ENCODE measurements around the gene DHH.

DHH gene

DNA sequence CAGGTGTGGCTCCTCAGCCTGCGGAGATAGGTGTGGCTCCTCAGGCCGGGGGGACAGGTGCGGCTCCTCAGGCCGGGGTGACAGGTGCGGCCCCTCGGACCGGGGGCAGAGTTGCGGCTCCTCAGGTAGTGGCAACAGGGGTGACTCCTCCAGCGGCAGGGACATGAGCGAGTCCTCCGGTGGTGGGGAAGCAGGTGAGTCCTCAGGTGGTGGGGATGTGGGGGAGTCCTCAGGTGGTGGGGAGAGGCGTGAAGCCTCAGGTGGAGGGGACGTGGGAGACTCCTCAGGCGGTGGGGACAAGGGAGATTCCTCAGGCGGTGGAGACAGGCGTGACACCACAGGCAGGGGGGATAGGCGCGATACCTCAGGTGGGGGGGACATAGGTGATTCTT is 43.2 kb downstream of the DHH start:
- no peak for DNase-seq (ENCODE audit: low read depth in 2 of 2)

DNA sequence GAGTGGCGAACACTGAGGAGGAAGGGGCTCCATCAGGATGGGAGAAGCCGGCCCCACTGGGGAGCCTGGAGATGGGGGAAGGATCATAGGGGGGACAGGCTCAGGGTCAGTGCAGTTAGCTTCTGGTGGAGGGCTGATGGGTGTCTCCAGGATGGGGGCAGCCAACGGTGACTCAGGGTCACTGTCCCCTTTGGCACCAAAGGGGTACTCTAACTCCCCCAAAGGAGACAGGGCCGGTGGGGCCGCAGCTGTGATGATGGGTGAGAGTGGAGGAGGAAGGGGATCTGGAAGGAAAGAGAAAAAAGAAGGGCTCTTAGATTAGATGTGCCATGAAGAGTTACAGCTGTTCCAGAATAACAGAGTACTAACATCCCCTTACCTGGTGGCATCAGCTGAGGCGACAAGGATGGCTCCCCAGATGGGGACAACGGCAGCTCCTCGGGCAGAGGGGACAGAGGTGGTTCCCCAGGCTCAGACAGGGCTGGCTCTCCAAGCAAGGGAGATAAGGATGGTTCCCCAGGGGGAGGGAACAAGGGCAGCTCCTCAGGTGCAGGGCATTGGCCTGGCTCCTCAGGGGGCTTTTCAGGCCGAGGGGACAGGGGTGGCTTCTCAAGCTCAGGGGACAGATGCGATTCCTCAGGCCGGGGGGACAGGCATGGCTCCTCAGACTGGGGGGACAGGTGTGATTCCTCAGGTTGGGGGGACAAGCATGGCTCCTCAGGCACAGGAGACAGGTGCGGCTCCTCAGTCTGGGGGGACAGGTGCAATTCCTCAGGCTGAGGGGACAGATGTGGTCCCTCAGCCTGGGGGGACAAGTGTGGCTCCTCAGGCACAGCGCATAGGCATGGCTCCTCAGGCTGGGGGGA is 43.9 kb downstream of the DHH start:
- DNase-seq (ENCODE audit: low read depth in 2 of 2), result no peak

DNA sequence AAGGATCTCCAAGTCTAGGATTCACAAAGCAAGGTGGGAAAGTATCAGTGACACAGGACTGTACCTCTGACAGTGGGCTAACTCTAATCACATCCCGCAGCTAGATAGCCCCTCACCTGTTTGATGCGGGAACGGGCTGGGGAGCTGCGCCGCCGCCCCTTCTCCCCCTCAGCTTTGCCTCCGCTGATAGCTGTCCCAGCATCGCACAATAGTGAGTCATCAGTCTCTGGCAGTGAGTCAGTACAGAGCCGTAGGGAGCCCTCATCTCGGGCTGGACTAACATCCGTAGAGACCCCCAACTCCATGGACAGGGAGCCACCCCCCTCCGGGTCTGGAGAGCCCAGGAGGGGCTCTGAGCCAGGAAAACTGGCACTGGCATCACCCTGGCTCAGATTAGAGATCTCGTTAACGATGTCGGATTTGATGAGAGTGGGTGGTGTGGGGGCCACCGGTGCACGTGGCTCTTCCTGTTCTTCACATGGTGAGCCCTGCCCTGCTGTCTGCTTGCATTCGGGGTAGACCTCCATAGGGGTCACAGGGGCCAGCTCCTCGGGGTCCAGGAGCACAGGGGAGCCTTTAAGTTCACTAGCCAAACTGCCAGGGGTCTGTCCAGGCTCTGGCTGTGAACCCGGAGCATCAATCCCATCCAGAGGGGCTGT is 44.9 kb downstream of the DHH start:
- DNase-seq (ENCODE audit: low read depth in 2 of 2), result no peak

DNA sequence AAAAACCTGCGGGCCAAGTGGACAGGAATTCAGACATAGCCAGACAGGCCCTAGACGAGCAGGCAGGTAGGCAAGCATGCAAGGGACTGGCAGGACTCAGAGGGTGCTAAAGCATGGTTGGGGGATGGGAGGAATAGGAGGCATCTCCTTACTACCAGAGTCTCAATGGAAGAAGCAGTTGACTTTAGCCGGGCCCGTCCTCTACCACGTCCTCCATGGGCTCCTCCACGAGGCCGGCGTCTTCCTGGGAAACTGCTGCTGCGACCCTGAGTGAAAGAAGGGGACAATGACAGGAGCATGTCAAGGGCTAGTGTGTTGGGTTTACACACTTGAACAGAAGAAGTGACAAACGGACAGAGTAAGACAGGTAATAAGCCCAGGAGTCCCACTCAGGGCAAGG is 45.6 kb downstream of the DHH start:
- DNase-seq (ENCODE audit: low read depth in 2 of 2), result no peak

DNA sequence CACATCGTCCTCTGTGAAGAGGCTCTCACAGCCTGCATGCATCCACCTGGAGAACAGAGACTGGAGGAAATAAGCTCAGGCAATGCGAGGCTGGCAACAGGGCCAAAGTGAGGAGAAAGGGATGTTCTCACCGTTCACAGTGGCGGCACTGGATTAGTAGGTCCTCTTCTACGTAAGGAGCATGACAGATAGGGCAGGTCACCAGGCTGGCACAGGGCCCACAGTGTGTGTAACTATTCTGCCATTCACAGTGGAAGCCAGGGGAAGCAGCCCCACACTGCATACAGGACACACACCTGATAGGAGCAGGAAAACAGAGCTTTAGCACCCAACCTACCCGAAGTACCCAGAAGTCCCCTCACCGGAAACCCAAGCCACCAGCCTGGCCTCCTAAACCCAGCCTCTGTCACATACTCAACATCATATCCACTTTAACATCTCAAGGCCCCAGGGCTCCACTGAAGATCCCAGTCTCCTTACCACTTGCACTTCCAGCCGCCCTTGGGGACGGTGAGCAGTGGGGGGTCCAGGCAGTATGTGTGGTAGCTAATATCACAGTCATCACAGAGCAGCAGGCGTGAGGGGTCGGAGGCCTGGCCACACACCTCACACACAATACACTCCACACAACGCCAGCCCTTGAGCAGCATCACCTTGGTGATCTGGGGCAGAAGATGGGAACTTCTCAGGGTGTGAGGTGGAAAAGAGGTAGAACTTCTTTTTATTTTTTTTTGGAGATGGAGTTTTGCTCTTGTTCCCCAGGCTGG is 48.3 kb downstream of the DHH start:
- no peak for DNase-seq (ENCODE audit: low read depth in 2 of 2)

DNA sequence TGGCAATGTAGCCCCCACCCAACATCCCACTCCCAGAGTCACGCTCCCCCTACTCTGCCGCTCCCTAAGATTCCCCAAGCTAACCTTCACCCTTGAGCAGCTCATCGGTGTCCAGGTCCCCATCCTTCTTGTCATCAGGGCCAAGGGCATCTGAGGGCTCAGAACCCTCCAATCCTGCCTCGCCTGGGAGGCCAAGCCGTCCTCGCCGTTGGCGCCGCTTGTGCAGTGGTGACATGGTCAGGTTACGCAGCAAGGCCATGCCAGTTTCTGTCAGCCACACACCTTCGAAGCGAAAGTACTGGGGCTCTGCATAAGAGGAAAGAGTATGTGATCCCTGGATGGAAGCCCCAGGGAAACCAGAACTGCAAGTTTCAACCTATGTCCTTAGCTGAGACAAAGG is 49.9 kb downstream of the DHH start:
- DNase-seq (ENCODE audit: low read depth in 2 of 2), result no peak

DNA sequence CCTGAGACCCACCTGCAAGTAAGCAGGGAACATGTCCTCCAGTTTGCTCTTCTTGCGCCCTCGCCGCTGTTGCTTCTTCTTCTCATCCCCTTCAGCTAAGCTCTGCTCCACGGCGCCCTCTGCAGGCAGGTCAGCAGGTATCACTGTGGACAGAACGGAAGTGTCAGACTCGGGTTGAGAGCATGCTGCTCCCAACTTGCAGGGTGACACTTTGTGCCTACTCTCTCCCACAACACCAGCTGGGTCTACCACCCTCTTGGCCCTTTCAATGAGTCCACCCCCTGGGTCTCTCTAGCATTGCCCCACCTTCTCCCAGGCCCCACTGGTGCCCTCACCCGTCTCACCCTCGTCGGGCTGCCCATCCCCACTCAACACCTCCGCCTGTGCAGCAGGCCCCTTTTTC is 50.7 kb downstream of the DHH start:
- peak; percentile 55 to 57 for DNase-seq (ENCODE audit: low read depth in 2 of 2)

DNA sequence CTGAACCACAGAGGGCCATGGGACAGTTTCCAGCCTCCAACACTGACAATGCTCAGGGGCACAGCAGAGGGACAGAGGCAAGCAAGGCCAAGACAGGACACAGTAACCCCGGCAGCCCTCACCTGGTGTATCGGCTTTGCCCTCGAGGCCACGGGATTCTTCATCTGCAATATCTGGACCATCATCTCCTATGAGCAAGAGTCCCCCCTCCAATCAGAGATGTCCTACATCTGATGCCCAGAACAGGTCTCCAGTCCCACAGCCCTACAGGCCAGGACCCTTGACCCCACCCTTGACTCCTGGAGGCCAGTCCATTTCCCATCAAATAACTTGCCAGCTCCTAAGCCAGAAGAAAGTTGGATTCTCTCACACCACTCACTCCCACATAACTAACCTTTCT is 51.4 kb downstream of the DHH start:
- no peak for DNase-seq (ENCODE audit: low read depth in 2 of 2)

DNA sequence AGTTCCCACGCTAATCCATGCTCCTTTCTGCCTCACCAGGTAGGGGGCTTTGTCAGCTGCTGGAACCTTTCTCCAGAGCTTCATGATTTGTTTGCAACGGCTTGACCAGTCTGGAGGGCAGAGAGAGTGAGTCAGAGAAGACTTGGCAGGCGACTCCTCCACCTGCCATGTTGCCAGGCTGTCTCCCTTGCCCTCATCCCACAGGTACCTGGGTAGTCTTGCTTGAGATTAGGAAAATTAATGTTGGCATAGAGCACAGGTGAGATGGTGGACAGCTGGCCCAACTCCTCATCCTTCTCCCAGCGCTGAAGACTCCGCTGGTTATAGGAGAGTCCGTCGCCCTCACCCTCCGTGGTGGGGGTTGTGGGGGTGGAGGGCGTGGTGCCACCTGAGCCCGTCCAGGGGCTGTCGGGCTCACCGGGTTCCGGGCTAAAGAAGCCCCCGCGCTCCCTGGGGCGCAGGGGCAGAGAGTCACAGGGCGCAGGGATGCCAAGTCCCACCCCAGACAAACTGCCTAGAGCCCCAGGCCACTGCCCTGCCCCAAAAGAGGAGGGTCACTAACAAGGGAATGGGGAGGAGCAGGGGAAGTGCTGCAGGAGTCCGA is 52.6 kb downstream of the DHH start:
- no peak for DNase-seq (ENCODE audit: low read depth in 2 of 2)

DNA sequence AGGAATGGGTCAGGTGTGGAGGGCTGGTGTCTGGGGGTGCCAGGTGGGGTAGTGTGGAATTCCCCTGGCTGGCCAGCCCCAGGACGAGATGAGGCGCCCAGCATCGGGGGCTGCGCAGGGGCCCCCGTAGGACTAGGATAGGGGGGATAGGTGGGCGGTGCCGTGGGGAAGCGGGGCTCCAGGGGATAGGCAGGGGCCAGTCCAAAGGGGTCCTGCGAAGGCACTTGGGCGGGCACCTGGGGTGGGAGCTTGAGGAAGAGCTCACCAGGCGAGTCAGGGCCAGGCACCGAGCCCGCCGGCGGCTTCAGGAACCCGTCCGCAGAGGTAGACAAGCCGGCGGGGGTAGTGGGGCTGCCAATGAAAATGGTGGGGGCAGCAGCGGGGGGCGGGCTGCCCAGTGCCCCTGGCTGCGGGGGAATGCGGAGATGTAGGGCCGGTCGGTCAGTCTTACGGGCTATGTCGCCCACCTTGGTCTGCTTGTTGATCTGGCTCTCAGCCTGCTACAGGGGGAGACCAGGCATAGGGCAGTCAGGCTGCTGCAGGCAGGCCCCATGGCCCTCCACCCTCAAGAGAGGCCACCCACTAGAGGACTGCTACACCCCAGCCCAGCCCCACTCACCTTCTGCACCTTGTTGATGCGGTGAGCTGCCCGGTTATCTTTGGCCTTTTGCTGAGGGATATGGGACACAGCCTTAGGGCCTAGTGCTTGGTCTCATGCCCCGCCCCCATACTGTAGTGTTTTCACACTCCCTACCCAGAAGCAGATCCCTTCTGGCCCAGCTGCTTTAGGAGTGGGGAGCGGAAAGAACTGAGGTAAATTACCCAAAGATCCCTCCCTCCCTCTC is 53.3 kb downstream of the DHH start:
- no peak for DNase-seq (ENCODE audit: low read depth in 2 of 2)

DNA sequence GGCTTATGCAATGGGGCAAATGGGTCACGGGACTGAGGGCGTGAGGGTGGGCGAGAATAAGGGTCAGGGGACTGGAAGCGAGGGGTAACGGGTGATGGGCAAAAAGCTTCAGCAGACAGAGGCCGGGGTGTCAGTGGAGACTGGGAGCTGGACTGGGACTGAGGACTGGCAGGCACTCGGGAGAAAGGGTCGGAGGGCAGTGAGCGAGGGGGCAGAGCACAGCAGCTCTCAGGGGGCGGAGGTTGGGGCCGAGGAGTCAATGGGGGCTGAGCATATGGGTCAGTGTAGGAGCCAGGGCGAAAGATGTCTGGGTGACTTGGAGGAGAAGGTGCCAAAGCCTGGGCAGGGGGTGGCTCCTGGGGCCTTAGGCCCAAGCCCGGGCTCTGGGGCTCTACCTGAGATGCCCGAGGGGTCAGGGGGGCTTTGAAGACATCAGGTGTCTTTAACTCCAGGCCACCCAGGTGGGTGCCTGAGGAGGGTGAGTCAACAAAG is 54.2 kb downstream of the DHH start:
- DNase-seq (ENCODE audit: low read depth in 2 of 2), result no peak

DNA sequence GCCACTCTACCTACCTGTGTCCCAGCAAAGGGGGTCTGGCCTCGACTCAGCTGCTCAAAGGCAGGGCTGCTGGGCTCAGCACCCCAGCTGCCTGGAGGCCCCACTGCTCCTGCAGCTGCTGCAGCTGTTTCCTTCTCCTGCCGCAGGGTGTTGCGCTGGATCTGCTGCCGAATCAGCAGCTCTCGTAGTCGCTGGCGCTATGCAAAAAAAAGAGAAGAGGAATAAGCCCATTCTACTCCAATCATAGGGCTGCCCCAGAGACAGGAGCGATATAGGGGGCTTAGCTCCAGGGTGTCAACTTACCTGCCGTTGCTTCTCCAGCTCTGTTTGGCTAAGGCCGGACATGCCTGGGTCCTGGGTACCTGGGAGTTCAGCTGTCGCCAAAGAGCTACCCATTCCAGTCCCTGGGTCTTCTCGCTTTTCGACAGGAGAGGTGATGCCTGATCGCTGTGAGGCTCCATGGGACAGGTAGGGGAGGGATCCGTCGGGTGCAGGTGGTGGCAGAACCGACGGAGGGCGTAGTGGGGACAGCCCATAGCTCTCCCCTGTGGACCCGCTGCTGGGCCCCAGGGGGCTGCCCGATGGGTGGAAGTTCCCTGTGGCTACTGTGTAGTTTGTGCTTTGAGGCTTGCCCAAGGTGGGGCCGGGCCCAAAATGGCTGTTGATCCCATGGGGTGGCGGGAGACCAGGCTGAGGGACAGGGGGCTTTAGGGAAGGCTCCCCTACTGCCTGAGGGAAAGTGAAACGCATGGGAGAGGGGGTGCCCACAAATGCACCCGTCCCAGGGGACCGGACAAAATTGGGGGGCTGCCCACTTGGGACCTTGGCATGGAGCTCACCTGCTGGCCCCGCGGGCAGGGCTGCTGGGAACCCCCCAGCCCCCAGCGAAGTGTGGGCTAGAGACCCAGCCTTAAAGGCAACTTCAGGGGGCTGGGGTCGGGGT is 54.9 kb downstream of the DHH start:
- no peak for DNase-seq (ENCODE audit: low read depth in 2 of 2)

DNA sequence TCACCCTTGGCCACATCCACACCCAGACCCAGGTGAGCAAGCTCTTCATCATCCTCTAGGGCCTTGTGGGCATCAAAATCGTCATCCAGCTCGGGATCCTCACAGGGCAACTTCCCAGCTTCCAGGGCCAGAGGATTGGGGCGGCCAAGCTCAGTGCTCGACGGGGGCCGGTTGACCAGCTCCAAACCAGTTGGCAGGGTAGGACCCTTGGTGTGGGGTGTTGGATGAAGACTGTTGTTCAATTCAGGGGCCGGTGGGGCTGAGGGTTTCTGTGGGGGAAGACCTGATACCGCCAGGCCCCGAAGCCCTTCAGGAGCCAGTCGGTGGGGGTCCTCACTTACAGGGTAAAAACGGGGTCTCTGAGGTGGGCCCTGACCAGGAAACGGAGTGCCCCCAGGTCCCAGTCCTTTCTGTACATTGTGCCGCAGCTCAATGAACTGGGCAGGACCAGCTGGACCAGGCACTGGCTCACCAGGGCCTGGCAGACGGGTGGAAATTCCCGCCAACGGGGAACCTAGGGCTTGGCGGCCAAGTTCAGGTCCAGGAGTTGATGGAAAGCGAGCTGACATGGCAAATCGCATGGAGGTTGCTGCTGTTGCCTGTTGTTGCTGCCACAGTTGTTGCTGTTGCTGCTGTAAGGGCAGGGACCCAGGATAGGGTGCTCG is 56.2 kb downstream of the DHH start:
- no peak for DNase-seq (ENCODE audit: low read depth in 2 of 2)

DNA sequence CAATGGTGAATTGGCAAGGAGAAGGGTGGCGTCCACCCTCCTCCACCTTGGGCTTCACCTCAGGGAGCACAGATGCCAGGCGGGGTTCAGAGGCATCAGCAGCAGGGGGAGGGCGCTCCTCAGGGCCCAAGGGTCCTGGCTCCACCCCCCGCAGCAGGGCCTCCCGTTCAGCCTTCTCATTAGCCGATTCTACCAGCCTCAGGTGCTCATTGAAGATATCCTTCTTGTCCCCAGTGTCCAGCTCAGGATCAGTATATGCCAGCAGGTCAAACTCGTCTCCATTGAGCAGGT is 56.7 kb downstream of the DHH start:
- no peak for DNase-seq (ENCODE audit: low read depth in 2 of 2)

DNA sequence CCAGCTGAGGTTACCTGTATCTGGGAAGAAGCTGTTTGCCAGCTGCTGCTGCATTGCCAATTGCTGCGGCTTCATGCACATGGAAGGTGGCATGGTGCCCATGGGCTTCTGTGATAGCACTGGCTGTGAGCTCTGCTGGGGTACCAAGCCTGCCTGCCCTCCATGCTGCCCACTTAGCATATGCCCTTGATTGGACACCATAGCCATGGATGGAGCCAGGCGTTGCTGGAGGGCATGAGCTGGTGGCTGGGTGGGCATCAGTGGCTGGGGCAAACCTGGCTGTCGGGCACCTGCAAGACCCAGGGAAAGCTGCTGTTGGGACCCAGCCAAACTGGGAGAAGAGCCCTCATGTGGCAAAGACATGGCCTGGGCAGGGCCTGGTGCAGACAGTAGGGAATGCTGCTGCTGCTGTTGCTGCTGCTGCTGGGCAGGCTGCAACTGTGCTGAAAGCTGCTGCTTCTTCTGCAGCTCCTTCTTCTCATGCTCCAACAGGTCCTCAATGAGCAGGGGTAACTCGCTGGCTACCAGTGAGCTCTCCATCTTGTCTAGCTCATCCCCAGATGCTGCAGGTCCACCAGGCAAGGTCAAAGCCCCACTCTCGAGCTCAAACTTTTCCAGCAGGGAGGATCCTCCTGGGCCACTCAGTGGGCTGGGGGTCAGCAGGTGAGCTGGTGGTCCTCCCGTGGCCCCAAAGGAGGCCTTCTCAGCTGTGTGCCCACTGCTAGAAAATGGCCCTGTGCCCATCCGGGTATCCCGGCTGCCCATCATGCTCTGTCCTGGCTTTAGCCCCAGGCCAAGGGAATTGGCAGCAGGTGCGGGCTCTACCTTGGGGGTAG is 57.3 kb downstream of the DHH start:
- DNase-seq (ENCODE audit: low read depth in 2 of 2), result no peak

All from stimulated activated CD8-positive, alpha-beta memory T cell treated with anti-CD3 and anti-CD28 coated beads, Interleukin-15, amount 100 ng/mL, for 48 hours (primary cell).